Adrenal gland (tissue), 5 donors: ENCODE data around the gene BHLHA9.

Experiments
- POLR2A ChIP-seq, 2 donors: fragments of 450-650 bp; IDR thresholded peaks; one replicate each; pipeline ENCODE4 v1.6.1; 2017; ENCODE audit warnings: antibody characterized with exemption in 2 of 2, mild to moderate bottlenecking in 2 of 2, moderate library complexity in 1 of 2
- TF ChIP-seq, protein P1 (sequence below), 6 experiments: fragments of 450-650 bp in 4 of 6; fragments of 200-600 bp in 2 of 6; sonication (generic) in 1 of 6; IDR thresholded peaks; 1 replicate in 5 of 6; 2 replicates in 1 of 6; pipeline versions ENCODE4 v1.5.1 to v1.8.0; 2016 to 2021; ENCODE audit warnings: antibody characterized with exemption in 6 of 6, mild to moderate bottlenecking in 2 of 6, moderate library complexity in 1 of 6
- donor health status: DM: no; HTN: no; CAD: no.

DNA sequence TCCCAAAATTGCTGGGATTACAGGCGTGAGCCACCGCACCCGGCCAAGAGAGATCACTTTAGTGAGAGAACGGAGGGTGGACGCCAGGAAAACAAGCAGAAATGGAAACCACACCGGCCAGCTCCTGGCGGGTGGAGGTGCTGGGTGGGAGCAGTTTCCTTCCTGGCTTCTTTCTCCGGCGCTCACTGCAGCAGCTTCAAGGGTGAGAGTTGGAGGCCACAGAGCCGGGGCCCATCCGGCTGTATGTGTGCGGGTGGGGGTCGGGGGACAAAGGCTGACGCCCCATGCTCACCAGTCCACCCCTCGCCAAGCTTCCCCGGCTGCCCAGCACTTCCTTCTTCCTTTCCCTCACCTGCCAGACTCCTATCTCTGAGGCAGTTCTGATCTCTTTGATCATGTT lies 13.5 kb upstream of the BHLHA9 start:
- TF ChIP-seq, protein P1, sequence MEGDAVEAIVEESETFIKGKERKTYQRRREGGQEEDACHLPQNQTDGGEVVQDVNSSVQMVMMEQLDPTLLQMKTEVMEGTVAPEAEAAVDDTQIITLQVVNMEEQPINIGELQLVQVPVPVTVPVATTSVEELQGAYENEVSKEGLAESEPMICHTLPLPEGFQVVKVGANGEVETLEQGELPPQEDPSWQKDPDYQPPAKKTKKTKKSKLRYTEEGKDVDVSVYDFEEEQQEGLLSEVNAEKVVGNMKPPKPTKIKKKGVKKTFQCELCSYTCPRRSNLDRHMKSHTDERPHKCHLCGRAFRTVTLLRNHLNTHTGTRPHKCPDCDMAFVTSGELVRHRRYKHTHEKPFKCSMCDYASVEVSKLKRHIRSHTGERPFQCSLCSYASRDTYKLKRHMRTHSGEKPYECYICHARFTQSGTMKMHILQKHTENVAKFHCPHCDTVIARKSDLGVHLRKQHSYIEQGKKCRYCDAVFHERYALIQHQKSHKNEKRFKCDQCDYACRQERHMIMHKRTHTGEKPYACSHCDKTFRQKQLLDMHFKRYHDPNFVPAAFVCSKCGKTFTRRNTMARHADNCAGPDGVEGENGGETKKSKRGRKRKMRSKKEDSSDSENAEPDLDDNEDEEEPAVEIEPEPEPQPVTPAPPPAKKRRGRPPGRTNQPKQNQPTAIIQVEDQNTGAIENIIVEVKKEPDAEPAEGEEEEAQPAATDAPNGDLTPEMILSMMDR (IDR thresholded peaks at IDR 0.05), result no peak
- no peak for TF ChIP-seq POLR2A (IDR thresholded peaks at IDR 0.05)
